HG03439 (cell line): ENCODE data around the gene KCNG4.

Experiments
- ATAC-seq: cut with Tn5 transposase; IDR thresholded peaks from one replicate; pipeline ENCODE4 v1.9.1; 2021; ENCODE audit warnings: mild to moderate bottlenecking, moderate library complexity; ENCODE audit not compliant: unreplicated experiment

KCNG4 gene

DNA sequence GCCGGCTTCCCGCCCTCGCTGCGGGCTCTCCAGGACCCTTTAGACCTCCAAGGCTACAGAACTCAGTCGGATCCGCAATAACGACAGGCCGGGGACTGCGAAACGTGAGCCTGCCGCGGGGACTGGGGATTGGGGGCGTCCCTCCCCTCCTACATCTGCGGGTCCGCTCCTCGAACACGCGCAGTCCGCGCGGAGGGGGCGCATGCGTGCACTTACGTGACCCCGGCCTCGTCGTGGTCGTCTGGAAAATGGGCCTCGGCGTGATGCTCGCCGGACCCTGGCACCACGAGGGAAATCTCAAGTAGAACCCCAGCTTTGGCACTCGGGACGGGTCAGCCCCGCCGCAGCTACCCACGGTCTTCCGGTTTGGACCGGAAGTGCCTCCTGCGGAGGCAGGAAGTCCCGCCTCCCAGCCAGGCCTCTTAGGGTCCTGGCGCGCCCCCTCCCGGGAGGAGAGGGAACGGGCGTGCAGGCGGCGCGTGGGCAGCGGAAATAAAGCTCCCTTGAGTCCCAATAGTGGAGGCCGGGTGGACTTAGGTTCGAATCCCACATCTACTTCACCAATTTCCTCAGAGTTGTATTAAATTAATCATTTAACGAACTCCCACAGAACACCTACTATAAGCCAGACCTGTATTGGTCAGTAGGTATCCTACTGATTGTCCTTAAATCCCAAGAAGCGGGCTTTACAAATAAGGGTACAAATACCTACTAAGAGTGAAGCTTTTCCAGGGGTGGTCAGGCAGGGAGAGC, 53.0 kb downstream of the KCNG4 start, which contains the start of gene TAF1C:
TAF1C (minus strand) TSS at position 373 of the 753 bp plus-strand sequence. CDS start 2,069 bp downstream, outside the sequence.
- ATAC-seq: peak; percentile 86

DNA sequence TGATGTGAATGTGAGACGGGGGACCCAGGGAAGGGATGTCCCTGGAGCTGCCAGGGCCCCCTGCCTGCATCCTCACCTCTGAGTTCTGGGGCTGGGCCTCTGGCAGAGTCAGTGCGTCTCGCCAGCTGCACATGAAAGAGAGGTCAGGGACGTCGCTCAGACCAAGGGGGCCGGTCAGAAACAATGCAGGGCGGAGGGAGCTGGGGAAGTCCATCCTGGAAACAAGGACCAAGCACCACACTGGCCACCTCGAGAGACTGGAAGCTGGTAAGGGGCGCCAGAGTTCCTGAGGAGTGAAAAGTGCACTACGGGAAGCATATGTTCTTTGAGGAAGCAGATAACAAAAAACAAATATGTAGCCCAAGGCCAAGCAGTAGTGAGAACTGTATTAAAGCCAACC, 55.0 kb downstream of the KCNG4 start:
- no peak for ATAC-seq

DNA sequence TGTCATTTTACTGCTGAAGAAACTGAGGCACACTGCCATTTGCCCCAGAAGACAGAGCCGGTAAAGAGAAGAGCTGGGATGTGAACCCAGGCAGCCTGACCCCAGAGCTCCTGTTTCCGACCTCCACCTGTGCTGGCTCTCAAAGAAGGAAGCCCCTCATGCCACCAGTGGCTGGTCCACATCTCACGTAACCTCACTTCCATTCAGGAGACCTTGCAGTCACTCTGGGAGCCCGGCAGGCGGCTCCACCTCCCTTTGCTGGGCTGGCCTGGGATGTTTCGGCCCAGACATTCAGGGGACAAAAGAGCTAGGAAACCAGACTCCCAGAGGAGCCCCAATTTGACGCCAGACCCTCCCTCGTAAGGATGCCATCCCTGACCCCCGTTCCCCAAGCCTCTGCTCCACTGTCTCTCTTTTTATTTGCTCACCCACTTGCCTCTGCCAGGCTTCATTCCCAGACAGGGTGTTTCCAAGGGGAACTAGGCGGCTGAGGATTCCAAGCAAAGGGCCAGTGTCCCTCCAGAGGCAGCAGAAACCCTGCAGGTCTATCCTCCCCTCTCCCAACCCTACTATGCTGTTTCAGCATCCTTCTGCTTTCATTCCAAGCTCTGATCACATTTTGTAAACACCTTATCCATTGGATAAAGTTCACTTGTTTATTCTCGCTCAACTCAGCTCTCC, 55.8 kb downstream of the KCNG4 start:
- no peak for ATAC-seq

DNA sequence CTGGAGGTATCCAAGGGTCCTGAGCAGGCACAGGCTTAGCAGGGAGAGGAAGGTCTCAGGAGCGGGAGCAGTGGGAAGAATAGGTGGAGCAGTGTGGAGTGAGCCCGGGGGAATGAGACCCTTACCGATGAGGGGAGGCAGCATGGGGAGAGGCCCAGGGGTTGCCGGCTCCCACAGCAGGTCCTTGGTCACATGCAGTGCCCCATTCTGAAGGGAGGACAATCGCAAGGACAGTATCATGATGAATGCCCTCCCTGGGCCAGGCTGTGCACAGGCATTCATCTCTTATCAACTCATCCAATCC, 56.3 kb downstream of the KCNG4 start:
- ATAC-seq: no peak

DNA sequence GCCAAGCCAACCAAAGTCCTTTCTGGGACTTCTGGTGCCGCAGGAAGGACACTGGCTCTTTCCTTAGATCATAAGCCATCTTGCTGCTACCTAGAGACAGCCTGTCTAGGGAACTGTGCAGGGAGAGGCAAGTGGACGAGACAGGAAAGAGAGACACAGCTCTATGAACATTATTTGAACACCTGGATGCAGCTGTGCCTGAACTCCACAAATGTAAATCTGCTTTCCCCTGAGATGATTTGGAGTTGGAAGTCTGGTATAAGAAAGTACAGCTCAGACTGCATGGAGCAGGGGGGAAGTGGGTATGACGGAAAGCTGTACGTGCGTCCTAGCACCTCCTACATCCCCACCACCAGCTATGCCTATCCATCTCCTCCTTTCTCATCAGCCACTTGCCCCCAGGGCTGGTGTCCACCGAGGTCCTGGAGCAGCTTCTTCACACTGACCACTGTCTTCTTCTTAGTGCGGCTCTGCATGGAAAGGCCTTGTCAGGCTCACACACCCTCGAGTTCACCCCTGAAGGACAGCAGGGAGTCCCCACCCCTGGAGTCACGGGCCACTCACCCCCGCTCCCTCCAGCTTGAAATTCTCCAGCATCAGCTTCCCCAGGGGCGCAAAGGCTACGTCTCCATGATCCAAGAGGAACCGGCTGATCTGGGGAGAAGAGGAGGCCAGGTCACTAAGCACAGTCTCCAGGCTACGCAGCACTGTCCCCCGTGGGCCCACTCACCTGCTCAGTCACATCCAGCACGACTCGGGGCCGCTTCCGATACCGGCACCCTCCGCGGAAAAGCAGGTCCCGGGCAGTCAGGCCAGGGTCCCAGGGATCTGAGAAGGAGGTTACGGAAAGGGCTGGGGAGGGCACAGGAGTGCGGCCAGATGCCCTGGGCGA, 56.9 kb downstream of the KCNG4 start:
- no peak for ATAC-seq

DNA sequence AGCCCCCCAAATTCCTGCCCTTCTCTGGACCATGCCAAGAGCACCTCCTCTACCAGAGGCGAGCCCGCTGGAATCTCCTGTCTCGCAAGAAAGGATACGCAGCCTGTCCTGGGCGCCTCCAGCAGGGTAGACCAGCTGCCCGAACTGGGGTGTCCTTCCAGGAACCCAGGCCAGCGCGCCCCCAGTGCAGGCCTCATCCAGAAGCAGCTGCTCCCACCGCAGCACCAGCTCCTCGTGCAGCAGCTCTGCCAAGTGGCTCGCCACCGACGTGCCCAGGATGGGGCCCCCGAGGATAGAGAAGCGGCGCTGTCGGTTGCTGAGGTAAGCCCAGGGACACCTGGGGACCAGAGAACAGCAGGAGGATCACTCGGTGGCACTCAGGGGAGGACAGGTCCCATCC, 57.7 kb downstream of the KCNG4 start:
- ATAC-seq: no peak

DNA sequence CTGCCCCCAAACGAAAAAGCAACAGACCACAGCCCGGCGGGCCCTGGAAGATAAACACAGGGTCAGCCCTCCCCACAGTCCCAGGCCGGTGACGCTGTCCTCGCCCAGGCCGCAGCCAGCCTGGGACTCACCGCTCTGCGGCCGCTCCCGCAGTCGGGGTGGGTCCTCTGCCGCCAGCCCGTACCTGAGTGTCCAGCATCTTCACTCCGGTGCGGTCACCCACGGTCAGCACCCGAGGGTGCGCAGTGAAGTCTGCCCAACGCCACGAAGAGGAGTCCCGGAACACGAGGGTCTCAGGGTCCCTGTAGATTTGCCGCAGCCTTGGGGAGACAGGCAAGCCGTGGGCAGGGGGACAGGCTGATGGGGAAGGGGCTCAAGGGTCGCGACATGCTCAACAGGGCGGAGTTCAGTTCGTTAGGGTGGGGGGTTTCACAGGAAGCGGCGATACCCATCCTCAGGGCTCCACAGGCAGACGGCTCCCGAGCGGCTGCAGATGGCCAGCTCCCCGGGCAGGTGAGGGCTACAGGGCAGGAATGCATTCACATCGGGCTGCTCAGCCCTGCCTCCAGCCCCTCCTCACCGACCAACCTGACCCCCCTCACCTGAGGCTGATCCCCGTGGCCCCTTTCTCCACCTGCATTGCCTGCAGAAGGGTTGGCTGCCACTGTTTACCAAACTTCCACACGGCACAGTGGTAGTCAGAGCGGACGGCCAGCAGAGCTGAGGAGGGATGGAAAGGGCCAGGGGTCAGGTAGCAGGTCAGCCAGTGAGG, 58.5 kb downstream of the KCNG4 start:
- no peak for ATAC-seq

DNA sequence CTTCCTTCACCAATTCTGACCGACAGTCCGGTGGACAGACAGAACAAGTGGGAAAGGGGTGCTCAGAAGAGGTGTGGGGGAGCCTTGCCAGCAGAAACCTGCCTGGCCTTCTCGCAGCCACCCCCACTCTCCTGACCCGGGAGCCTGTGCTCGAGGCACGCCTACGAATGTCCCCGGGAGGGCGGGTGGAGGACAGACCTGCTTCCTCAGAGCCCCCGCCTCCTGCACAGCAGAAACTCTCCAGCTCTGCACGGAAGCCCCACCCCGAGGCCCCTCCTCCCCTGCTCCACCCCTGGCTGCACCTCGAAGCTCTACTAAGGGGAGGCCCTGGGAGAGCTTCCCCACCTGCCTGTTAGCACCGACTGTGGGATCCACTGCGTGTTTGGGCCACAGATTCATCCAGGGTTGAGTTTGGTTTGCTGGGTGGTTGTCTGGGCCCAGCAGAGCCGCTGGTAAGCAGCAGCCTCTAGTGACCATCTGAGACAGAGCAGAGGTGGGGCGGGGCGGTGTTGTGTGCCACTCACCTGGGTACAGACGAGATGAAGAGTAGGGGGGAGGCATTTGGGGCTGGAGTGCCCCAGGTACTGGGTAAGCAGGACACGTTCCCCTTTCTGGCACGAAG, 59.2 kb downstream of the KCNG4 start:
- ATAC-seq: no peak

DNA sequence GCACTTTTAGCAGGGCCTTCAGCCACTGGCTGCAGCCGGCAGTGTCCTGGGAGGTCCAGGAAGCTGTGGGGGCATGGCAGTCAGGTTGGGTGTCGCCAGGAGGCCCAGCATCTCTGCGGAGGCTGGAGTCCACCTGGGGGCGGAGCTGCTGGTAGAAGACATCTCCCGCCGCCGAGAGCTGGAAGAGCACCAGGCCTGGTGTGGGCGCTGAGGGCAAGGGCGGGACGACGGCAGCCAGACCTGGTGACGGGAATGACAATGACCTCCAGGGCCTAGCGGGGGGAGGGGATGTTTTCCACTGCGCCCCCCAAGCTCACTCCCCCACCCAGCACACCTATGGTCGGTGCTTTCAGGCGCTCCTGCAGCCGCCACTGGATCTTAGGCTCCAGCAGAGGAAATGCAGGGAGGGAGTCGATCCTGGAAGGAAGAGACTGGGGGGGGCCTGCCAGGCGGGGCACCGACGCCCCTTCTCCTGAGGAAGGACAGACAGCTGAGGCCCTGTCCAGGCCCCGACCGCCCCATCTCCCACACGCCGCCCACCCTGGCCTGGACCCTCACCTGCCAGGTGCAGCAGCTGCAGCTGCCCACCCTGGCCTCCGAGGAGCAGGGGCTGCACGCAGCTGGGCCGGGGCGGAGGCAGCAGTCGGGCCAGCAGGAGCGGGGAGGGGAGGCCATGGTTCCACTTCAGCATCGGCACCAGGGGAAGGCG, 60.0 kb downstream of the KCNG4 start:
- ATAC-seq: no peak

DNA sequence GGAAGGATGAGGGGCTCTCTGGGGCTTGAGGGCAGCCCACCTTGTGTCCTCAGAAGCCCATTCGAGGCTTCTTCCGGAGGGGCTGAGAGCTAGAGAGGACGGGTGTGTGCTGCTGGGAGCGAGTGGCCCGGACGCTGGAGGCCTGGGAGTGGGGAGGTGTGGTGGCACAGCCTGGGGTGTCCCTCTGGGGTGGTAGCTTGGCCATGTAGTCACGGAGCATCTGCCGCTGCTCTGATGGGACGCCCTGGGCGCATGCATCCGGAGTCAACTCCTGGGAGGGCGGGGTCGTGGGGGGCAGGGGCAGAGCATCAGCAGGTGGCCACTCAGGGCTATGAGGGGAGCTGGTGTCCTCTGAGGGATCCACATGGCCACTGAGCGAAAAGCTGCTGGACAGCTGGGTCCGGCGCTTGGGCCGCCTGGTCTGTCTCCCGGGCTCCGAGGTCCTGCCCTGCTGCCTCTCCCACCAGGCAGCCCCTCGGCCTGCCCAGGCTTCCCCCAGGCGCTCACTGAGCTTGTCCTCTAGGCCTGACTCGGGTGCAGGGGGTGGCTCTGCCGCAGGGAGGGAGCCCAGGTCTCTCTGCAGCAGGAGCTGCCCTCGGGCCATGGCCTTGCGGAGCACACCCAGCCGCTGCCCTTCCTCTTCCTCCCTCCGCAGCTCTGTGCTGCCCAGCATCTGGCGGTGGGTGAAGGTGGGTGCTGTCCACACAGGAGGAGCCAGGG, 60.8 kb downstream of the KCNG4 start:
- no peak for ATAC-seq

DNA sequence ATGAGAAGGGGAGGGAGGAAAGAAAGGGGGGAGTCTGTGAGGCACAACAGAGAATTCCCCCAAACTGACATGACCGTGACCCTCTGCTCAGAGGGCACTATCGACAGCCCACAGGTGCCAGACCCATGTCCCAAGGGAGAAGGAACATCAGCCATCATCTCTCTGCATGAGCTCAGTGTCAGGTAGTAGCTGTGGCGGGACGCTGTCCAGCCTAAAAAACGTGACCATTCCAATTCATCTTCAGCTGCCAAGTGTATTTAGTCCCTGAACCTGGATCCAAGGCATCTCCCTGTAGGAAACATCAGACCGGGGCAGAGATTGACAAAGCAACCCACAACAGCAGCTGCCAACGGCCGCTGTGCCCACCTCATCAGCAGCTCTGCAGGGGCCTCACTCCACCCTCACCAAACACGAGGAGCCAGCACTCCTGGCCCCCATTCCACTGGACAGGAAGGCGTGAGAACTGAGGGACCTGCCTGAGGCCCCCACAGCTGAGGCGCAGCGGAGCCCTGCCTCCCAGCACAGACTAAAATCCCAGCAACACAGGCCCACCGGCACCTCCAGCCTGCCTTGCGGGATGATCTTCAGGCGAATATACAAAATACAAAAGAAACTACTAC, 61.6 kb downstream of the KCNG4 start:
- no peak for ATAC-seq

DNA sequence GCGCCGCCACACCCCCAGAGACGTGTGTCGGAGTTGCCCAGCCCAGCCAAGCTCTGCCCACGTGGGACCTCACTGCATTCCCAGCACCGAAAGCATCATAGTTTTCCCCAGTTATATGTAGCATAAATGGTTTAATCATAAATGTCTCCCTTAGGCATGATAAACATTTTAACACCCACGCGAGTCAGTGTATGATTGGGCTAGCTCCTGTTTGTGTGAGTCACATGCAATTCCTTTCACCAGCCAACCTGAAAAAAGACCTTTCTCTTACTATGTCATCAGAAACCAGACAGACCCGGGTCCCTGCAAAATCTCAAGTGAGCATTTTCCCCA, 62.1 kb downstream of the KCNG4 start:
- no peak for ATAC-seq

DNA sequence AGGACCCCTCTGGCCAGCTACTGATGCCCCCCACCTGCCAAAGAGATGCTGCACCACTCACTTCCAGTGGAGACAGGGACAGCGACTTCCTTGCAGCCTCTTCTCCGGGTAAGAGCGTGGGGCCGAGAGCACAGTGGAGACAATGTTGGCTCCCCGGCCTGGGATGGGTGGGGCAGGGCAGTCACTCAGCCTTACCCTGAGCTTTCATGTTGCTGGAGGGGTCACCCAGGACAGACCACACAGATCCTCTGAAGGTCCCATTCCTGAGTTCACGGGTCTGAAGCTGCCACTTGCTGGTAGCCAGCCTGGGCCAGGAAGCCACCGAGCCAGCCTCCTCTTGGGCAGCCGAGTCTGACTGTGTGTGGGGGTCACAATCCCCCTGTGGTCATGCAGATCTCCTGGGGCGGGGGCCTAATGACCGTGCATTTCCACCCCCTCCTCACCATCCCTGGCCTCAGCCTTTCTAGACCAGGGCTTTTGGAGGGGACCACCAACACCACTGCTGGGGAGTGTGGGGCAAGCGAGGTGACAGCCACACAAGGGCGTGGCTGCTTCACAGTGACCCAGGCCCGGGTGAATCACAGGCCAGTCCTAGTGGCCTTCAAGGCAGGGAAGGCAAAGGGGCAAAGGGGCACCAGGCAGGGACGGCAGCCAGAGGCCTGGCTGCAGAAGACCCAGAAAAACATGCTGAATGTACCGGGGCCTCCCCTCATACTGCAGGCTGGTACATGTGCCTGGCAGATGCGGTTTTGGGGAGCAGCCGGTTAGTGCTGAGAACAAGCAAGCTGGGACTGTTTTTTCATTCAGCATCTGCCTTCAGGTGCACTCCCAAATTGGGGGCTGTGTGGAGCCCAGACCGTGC, 63.4 kb downstream of the KCNG4 start:
- no peak for ATAC-seq

DNA sequence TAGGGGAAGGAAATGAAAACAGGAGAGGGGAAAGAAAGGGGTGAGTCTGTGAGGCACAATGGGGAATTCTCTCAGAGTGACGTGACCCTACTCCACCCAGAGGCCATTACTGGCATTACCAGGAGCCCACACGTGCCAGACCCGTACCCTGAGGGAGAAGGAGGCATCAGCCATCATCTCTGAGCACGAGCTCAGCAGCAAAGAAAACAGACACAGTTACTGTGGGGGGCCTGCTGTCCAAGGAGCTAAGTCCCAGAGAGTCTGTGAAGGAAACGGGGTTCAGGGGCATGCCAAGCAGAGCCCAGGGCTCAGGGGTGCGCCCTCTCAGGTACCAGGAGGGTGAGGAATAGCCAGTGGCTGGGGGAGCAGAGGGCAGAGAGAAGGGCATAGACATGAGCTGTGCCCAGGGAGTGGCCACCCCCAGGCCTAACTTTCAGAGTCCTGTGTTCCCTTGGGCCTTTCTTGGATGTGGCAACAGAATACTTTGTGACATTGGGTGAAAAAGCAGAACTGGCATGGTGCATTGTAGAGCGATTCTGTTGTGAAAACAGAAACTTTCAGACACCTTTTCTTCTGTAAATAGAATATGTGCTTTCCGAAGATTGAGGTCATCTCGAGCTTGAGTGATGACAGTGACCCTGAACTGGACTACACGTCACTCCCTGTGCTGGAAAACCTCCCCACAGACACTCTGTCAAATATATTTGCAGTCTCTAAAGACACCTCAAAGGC, 64.3 kb downstream of the KCNG4 start:
- ATAC-seq: peak; percentile 71

DNA sequence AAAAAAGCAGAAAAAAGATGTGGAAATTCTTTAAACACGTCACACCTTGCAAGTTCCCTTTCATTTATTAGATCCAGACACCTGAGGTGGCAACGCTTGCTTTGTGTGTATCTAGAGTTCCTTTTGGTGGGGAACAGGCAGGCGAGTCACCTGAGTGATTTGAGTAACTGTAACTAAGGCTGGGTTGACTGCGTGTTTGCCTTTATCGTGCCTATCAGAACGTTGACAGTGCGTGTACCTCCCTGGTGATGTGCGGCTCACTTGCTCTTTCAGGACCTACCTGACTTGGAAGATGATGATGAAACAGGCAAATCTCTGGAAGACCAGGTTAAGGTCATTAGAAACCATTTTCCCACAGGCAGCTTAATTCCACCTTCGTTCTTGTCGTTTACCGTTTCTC, 65.4 kb downstream of the KCNG4 start:
- no peak for ATAC-seq

DNA sequence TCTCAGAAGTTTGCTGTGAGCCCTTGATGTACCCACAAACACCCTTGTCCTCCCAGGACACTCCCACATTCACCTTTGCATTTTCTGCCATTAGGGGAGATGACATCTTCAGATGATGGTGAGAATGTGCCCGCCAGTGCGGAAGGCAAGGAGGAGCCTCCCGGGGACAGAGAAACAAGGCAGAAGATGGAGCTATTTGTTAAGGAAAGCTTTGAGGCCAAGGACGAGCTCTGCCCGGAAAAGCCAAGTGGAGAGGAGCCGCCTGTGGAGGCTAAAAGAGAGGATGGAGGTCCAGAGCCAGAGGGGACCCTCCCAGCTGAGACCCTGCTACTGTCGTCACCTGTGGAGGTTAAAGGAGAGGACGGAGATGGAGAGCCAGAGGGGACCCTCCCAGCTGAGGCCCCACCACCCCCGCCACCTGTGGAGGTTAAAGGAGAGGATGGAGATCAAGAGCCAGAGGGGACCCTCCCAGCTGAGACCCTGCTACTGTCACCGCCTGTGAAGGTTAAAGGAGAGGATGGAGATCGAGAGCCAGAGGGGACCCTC, 70.0 kb downstream of the KCNG4 start:
- ATAC-seq: no peak
